HG03469 (cell line): Measurements from ENCODE around the gene QSOX2.

ENCODE experiments used
- ATAC-seq: cut with Tn5 transposase; IDR thresholded peaks from one replicate; pipeline ENCODE4 v1.9.1; 2021; ENCODE audit warnings: mild to moderate bottlenecking, moderate library complexity, moderate number of reproducible peaks; ENCODE audit not compliant: unreplicated experiment

The QSOX2 gene

DNA sequence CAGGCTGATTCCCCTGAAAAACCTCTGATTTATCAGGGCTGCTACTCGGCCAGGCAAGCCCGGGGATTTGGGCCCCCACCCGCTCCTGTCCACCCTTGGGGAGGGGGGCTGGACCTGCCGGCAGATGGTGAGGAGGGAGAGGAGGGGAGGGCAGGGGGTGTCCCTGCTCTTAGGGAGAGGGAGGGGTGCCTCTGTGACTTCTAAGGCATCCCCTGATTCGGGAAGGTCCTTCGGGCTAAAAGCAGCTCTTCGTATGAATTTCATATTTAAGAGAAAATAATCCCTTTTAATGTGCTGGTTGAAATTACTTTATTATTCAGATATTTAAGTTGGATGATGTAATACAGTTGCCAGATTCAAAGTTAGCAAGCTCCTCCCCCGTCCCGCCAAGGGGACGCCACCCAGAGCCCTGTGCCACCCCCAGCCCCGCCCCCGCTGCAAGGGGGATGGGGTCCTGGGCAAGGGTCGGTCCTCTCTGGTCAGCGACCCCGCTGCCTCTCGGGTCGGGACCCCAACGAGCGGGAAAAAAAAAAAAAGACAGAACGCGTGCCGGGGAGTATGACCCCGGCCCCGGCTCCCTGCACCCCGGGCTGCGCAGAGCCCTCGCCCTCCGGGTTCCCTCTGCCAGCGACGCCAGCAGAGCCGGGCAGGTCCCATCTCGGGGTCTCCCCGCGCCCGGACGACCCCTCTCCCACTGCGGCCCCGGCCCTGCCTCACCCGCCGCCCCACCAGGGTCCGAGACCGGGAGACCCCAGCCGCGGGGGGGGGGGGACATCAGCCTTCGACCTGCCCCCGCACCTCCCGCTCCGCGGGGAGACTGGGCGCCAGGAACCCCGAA lies 53.1 kb downstream of the QSOX2 start:
- ATAC-seq: no peak

DNA sequence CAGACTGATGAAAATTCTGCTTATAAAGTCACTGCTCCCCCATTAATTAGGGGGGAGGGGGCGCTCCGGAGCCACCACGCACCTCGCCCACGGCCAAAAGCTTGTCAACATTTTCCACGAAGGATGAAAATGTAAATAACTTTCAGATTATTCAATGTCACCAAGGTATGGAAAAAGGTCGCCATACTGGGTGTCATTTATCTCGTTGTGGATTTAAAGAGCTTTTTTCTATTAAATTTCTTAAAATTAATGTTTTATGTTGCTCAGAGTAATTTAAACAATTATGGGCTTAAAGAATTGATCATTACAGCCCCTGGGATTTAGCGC lies 53.7 kb downstream of the QSOX2 start:
- ATAC-seq: no peak

DNA sequence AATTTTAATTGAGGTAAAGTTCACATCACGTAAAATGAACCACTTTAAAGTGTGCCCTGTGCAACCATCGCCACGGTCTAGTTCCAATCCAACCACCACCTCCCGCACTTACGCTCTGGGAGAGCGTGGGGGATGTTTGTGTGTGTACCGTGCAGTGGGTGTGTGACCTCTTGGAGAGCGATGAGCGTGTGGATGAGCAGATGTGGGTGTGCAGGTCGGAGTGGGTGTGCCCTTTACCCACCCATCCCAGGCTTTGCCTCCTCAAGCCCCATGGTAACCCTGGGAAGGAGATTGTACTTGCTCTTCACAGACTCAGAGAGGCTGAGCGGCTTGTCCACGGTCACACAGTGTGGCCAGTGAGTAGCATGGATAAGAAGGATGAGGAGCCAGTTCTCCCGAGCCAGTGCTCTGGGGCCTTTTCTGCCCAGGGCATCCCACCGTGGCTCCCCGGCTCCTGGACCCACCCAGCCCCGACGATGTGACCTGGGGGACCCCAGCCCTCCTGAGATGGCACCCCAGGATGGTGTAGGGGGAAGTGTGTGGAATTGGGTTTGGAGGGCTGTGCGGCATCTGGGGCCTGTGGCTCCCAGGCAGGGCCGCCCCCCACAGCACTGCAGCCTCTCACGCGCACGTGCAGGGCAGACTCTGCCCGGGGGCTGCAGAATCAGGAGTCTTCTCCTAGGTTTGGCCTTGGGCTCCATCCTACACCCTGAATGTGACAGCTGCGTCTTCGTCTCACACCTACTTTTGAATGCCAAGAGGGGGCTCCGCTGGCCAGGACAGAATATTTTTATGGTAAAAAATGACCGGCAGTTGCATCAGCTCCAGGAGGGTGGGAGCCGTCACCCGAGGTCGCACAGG lies 54.3 kb downstream of the QSOX2 start:
- ATAC-seq: no peak

DNA sequence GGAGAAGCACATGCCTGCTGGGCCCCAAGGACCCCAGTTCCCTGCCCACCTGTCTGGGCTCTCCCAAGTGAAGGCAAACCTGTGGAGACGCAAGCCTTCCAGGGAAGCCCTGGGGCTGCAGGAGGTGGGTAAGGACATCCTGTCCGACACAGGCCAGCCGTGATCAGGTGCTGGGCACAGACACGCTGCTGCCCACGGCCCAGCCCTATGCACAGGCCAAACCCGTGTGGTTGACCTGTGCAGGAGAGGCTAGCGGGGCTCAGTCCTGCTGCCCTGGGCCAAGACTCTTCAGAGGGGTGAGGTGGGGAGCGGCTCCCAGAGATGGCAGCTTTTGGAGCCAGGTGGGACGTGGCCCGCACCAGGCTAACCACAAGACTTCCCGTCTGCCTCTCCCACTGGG lies 55.0 kb downstream of the QSOX2 start:
- no peak for ATAC-seq

DNA sequence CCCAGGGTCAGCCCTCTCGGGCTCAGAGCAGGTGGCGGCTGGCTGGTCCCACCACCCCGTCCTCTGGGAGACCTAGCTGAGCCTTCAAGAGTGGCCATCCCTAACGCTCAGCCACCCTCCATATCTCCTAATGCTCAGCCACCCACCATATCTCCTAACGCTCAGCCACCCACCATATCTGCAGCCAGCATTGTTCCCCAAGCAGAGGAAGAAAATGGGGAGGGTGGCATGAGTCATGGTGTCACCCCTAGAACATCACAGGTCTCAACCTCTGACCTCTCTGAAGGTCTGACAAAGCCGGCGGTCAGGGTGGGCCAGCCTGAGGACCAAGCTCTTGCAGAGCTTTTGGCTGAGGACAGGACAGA lies 55.4 kb downstream of the QSOX2 start:
- ATAC-seq: no peak

DNA sequence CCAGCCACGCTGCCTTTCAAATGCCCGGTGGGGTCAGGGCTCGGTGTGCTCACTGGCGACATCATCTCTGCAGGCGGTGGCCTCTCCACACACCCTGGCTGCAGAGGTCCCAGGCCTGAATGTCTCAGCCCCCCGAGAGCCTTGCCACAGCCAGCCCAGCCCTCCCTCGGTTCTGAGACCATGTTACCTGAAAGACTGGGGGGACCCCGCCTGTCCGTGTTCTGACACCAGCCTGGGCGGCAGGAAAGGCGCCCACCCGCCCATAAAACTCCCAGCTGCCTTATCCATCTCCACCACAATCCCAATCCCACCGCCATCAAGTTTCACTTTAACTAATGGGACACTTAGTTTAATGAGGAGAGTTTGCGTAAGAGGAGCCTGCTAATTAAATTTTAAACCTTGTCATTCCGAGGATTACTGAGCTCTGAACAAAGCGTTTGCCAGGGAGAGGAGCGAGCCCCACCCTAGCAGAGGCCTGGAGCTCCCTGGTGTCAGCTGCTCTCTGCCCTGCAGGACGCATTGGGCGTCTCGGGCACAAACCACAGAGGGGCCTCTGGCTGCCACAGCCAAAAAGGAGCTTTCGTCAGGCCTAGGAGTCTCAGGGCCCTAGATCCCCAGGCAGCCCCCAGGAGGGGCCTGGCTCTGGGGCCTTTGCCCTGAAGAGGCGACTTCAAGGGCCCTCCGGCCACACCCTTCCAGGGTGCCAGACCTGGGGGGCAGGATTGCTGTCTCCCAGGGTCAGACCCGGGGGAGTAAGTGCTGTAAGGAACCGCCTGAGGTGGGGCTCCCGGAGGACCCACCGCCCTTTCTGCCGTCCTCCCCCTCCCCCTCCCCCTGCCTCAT lies 56.0 kb downstream of the QSOX2 start:
- ATAC-seq: no peak

DNA sequence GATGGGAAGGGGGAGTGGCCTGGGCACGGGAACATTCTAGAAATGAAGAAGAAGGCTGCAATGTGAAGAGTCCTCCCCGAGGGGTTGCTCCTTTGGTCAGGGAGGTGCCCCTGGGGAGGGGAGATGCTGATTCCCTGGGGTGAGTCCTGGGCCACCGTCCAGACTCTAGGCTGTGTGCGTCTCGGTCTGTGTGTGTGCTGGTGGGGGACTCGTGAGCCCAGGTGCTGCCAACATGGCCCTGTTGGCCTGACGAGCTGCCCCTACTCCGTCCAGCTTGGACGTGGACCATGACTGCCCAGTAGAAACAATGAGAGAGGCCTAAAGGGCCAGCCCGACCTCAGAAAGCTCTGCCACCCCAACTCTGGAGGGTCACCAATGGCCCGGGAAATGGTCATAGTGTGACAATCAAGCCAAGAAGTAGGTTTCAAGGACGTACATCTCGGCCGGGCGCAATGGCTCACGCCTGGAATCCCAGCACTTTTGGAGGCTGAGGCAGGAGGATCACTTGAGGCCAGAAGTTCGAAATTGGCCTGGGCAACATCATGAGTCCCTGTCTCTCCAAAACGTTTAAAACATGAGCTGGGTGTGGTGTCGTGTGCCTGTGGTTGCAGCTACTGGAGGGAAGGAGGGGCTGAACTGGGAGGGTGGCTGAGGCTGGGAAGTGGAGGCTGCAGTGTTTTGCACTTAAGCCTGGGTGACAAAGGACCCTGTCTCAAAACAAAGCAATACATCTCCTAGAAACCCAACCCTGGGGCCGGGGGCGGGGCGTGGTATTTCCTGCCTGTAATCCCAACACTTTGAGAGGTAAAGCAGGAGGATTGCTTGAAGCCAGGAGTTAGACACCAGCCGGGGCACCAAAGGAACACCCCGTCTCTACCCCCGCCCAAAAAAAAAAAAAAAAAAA lies 57.7 kb downstream of the QSOX2 start:
- ATAC-seq: no peak

DNA sequence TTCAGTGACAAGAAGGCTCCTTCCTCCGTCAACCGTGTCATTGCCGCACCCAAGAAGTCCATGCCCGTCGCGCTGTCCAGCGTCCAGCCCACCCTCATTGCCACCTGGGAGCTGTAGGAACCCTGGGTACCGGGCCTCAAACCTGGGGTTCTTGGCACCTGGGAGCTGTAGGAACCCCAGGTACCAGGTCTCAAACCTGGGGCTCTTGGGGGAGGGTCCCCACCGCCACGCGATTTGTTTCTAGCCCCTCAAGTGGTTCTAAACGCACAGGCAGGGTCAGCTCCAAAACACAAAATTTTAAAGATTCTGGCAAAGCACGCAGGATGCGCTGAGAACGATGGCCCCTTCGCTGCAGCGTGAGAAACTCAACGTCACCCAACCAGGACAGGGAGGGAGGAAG lies 58.4 kb downstream of the QSOX2 start:
- ATAC-seq: no peak

DNA sequence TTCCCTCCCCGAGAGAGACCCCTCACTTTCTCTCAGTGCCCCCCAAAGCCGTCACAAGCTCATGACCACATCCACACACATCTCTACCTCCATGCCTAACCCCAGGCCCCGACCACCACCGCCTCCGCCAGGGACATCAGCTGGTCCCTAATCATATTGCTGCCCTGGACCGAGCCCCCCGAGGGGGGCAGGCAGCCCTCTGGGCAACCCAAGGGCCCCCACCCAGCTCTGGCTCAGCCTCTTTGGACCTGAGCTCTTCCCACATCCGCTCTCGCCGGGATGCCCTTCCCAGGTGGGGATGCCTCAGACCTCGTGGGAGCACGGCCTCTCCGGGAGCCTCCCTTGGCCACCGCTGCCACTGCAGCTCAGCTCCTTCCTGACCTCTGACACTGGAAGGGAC lies 59.2 kb downstream of the QSOX2 start:
- ATAC-seq: no peak

DNA sequence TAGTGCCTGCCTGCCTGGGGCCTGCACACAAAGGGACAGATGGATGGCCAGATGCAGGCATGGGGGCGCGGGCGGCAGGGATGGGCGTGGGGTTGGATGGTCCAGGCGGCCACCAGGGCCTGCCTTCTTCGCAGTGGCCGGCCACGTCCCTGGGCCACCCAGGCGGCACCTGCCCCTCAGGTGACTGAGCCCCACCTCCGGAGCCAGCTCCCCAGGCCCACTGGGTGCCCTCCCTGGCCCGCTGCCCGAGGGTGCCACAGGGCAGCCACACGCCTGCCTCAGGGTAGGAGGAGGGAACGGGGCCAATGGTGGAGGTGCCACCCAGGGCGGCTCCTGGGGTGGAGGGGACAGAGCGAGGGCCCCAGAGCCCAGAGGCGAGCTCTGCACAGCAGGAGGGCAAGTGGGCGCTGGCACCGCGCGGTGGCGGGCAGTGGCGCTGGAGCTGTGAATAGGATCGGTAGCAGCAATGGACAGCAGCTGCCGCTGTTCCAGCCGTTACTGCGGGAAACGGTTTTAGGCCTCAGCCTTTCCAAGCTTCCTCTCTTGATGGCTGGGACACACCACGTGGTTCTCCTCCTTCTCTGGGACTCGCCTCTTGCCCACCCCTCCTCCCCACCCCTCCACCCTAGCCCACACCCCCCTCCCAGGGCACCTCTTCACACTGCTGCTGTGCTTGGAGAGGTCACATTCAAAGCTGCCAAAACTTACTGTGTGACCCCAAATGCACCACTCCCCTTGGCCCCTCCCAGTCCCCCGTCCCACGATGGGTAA lies 59.8 kb downstream of the QSOX2 start:
- ATAC-seq: no peak

DNA sequence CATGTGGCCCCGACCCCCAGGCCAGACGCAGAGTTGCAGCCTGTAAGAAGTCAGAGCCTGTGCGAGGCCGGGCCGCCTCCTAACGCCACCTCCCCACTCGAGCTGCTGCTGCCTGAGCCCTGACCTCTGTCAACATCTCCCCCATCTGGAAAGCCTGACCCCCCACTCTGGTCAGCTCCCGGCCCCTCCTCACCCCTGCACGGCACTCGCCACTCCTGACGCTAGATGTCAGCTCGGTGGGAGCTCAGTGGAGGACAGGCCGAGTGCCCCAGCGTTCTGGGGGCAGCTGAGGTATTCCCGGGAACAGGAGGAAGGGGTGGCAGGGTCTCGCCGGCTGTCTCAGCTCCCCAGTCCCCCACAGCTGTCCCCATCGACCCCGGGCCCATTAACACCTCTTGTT lies 60.5 kb downstream of the QSOX2 start:
- ATAC-seq: no peak

DNA sequence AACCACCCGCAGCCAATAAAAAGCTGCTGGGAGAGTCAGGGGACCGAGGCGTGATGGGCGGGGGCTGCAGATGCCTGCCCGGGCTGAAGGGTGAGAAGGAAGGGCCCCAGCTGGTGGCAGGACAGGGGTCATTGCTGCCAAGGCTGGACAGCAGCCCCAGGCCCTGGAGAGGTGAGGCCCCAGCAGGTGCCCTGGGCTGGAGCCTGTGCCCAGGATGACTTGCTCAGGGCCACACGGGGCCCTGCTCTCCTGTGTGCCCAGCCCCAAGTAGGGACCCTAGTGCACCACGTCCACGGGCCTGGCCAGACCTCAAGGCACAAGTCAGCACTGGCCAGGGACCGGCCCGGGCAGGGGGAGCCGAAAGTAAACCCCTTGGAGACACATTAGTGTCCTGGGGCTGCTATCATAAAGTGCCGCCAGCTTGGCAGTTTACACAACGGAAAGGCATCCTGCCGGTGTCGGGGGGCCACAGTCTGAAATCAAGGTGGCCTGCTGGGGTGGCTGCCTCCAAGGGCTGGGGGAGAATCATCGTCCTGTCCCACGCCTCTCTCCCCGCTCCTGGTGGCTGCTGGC lies 62.7 kb downstream of the QSOX2 start:
- ATAC-seq: no peak

DNA sequence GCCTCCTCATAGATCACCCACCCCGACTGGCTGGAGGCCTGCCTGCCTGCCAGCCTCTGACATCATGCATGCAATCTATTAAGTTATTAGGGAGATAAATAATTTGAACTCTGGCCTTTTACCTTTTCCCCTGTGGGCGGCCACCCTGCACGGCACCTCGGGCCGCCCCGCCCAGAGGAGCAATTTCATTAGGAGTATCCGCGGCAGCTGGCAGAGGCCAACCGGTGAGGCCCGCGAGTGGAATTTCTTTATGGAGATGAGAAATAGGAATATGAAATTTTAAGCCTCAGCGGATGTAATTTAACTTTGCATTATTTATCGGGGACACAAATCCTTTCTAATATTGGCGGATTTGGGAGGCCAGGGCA lies 63.2 kb downstream of the QSOX2 start:
- no peak for ATAC-seq

DNA sequence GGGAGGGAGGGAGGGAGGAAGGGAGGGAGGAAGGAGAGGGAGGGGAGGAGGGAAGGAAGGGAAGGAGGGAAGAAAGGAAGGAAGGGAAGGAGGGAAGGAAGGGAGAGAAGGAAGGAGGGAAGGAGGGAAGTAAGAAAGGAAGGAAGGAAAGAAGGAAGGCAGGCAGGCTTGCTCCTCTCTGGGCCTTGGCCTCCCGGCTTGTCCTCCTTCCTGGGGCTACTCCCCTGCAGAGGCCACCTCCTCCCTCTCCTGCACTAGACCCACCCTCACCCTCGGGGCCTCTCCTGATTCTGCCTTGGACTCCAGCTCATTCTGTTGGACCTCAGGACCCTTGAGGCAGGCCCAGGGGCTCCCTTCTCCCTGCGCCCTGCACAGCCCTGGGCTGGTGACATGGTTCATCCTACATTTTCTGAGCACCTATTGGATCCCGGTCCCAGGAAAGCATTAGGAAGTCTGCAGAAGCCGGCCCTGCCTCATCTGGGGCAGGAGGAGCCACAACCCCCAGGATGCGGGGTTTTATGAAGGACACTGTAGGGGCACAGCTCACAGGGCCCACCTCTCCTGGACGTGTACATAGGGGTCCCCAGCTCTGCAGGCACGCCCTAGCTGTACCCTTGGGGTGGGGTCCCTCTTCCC lies 63.7 kb downstream of the QSOX2 start:
- ATAC-seq: no peak

DNA sequence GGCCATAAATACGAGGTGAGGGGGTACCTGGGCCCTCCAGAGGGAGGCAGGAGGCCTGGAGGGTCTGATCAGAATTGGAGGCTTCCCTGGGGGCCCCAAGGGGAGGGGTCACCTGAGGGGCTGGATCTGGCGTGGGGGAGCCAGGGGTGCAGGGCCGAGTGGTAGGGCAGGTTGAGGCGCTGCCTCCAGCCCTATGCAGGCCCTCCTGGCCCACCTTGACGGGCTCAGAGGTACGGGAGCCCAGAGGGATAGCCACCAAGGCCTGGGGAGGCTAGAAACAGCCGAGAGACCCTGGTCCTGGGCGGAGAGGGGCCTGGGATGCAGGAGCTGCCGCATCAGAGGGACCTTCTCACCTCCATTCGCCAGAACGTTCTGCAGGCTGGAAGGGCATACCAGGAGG lies 65.0 kb downstream of the QSOX2 start:
- no peak for ATAC-seq

DNA sequence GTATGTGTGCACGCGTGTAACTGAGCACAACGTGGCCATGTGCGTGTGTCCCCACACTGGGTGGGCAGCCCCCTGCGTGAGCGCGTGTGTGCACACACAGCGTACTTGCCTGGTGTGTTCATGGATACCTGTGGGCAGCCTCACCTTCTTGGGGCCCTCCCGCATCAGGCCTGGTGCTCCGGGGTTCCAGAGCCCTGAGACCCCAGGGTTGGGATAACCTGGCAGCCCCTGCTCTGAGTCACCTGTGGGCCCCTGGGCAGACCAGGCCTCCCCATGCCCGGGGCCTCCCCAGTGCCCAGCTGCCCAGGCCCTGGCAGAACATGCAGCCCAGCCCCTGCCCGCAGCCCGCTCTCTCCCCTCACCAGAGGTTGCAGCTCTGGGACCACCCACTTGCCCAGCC lies 65.9 kb downstream of the QSOX2 start:
- no peak for ATAC-seq

DNA sequence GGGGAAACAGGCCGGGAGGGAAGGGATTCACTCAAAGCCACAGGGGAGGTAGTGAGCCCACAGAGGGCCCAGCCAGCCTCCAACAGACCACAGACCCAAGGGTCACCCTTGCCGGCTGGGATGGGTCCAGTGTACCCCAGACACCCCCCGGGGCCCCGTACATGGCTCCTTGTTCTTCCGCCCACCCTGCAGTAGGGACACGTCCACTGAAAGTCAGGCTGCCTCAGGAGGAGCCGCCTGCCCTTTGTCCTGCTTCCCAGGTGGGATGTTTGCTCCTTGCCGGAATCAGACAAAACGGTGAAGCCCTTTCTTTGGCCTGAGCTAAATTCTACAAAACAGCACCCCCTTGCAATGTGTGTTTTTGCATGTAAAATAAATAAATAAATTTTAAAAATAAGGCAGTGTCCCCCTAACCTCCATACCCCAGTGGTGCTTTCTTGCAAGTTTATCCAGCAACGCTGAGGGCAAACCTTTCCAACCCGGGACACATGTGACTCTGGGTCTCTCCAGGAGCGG lies 66.5 kb downstream of the QSOX2 start:
- ATAC-seq: no peak

DNA sequence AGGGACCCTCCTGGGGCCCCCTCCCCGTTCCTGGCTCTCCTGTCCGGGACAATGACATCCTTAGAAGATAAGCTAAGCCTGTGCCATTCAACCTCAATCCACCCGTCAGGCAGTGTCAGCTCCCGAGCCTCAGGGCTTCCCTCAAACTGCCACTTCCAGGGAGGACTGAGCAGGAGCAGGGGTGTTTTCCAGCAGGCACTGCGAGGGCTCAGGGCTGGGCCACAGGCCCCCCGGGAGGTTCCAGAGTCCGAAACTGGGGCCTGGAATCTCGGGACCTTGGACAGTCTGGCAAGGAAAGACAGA lies 66.9 kb downstream of the QSOX2 start:
- no peak for ATAC-seq
